Choroid plexus epithelial cell (primary cell): Measurements from ENCODE around the gene AKR1A1.

Source experiments
- DNase-seq: peaks from one replicate; pipeline ENCODE4 v3.0.0-alpha.2; 2010; ENCODE audit warnings: low read depth
- H3K4me3 ChIP-seq: 2 replicates; pipeline ENCODE4 v1.5.1; 2011; ENCODE audit warnings: low read depth, mild to moderate bottlenecking, control low read depth, low read length, moderate library complexity
- TF ChIP-seq, protein P1 (sequence below): conservative IDR thresholded peaks from 2 replicates; pipeline ENCODE4 v1.5.1; 2011; ENCODE audit warnings: low read depth, mild to moderate bottlenecking, control low read depth, inconsistent platforms, low read length, moderate library complexity

Gene AKR1A1

DNA sequence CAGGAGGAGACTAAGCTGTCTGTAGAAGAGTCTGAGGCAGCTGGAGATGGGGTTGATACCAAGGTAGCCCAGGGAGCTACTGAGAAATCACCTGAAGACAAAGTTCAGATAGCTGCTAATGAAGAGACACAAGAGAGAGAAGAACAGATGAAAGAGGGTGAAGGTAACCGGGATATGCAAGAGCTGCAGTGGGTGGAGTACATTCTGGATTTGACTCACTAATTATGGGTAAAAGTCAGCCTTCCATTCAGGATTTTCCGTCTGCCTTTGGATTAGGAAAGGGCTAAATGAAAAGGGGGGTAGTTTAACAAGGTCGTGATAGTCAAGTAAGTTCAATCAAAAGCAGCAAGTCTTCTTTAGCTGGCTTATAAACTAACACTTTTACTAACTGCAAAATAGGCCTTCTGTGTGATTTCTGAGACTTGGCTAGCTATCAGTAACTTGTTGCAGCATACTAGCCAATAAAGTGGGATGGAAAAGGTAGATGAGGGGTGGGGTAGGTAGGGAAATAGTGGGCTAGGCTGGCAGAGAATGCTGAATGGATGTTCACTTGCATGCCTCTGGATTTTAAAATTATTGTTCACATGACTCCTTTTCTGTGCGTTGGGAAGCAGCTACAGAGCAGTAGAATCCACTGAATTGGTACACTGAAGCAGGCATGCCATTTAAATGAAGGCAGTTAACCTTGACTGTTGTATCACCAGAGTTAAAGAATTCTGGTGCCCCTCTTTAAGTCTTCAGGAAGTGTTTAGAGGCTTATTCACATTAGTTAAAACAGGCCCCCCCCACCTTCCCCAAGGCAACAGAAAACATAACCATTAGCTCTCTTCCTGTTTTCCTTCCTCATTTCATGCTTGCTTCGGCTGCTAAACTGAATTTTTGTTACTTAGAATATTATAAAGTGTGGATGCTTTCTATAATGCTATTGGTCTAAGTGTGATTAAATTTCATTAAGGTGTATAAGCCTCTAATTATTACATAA lies 57.8 kb downstream of the AKR1A1 start:
- no peak for DNase-seq
- no peak overlapping the region for H3K4me3 ChIP-seq

DNA sequence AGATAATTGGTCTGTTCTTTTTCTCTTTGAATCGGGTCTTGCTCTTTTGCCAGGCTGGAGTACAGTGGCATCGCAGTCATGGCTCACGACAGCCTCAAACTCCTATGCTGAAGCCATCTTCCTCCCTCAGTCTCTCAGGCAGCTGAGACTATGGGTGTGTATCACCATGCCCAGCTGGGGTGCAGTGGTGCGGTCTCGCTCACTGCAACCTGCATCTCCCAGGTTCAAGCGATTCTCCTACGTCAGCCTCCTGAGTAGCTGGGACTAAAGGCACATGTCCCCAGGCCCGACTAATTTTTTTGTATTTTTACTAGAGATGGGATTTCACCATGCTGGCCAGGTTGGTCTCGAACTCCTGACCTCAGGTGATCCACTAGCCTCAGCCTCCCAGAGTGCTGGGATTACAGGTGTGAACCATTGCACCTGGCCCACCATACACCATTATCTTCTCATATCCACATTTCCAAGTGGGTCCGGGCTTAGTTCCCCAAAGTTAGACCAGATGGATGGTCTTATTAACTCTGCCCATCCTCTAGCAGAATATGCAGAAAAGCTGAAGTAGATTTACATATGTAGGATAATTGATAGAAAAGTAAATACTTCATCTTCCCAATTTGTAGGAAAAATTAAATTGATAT lies 60.1 kb downstream of the AKR1A1 start:
- no peak for DNase-seq
- H3K4me3 ChIP-seq, result no peak overlapping the region
- TF ChIP-seq, protein P1, sequence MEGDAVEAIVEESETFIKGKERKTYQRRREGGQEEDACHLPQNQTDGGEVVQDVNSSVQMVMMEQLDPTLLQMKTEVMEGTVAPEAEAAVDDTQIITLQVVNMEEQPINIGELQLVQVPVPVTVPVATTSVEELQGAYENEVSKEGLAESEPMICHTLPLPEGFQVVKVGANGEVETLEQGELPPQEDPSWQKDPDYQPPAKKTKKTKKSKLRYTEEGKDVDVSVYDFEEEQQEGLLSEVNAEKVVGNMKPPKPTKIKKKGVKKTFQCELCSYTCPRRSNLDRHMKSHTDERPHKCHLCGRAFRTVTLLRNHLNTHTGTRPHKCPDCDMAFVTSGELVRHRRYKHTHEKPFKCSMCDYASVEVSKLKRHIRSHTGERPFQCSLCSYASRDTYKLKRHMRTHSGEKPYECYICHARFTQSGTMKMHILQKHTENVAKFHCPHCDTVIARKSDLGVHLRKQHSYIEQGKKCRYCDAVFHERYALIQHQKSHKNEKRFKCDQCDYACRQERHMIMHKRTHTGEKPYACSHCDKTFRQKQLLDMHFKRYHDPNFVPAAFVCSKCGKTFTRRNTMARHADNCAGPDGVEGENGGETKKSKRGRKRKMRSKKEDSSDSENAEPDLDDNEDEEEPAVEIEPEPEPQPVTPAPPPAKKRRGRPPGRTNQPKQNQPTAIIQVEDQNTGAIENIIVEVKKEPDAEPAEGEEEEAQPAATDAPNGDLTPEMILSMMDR, result no peak

More for the DNA sequence above, 57.8 kb downstream of the AKR1A1 start:
- TF ChIP-seq, protein P1, result no peak

DNA sequence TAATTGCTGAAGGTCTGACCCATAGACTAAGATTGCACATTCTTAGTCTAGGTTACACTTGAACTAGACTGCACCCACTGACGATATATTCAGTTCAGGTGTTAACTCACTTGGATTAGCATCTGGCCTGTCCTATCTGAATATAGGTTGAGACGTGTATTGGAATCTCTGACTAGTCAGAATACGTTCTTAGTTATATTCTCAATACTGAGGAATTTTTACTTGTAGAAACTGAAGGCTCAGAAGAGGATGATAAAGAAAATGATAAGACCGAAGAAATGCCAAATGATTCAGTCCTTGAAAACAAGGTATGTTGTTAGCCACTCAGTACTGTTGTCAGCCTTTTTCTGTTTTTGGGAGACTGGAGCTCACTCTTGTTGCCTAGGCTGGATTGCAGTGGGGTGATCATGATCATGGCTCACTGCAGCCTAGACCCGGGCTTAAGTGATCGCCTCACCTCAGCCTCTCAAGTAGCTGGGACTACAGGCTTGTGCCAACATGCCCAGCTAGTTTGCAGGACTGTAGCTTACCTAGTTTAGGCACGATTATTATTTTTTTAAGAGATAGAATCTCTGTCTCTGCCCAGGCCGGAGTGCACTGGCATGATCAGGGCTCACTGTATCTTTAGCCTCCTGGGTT lies 62.4 kb downstream of the AKR1A1 start:
- TF ChIP-seq, protein P1, result no peak
- no peak for DNase-seq
- H3K4me3 ChIP-seq, result no peak overlapping the region

DNA sequence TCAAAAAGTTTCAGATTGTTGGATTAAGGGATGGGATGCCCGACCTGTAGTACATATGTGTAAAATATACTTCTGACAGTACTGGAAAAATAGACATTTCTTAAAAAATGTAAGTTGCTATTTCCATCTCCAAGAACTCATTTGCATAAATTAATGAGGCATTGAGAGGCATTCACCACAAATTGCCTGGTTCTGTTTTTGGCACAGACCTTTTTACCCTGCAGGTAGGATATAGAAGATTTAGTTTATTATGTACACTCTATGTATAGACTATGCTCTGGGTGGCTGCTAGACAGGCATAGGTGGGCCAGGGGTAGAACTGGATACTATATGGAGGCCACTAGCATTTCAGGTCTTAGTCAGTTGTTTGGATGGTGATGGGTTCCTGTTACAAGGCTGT lies 65.3 kb downstream of the AKR1A1 start:
- TF ChIP-seq, protein P1, result no peak
- no peak overlapping the region for H3K4me3 ChIP-seq
- no peak for DNase-seq

DNA sequence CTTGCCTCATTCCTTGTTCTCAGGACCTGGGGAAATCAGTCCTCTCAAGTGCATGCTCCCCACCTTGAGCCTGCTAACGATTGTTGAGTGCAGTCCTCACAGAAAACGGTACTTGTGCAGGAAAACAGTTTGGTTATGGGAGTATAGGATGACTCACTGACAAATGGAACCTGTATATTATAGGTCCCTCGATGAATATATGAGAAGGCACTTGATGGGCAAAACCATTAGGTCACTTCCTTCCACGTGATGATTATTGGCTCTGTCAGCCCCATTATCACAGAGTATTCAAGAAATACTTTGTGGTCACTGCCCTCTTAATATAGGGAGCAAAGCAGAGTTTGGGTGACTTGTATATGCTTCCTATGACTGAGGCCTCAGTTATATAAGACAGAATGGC lies 67.0 kb downstream of the AKR1A1 start:
- DNase-seq, result peak; percentile 19
- TF ChIP-seq, protein P1, result no peak

DNA sequence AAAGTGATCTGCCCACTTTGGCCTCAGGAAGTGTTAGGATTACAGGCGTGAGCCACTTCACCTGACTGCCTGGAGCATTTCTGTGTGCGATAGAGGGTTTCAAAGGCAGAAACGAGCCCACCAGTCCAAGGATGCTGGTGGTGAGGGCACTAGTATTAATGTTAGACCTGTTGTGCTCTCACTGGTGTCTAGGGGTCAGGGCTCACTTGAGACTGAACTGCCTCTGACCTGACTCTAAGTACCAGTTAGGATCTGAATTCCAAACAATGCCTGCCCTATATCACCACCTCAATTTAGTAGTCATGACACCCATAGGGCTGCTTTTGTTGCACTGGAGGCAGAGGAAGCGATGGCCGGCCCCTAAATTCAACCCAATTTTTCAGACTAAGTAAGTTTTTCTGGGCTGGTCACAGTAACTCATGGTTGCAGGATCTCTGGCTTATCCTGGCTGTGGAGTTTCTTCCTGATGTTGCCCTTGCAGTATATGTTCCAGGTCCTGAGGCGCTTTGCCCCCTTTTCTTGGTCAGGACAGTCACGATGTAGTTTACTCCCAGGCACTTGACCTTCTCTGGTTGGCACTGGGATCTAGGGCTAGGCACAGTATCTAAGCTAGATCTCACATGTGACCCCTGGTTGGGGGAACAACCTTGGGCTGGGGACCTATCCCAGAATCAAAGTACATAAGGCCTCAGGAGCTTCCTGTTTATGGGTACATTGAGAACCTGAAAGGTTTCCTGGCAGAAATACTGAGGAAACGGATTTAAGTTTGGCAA lies 68.7 kb downstream of the AKR1A1 start:
- TF ChIP-seq, protein P1, result no peak
- no peak overlapping the region for H3K4me3 ChIP-seq
- no peak for DNase-seq

More for the DNA sequence above, 67.0 kb downstream of the AKR1A1 start:
- no peak overlapping the region for H3K4me3 ChIP-seq
